HG02970 (cell line): ENCODE data around the gene IL18R1.
"Not testable (repeated sequence)": the region's sequence is repeated elsewhere in the genome, so short reads cannot be mapped to it uniquely, and the experiment has no call there.

Experiments
- ATAC-seq: cut with Tn5 transposase; IDR thresholded peaks from one replicate; pipeline ENCODE4 v1.9.1; 2021; ENCODE audit warnings: mild to moderate bottlenecking, moderate library complexity, moderate number of reproducible peaks; ENCODE audit not compliant: unreplicated experiment, low FRiP score

The IL18R1 gene, protein sequence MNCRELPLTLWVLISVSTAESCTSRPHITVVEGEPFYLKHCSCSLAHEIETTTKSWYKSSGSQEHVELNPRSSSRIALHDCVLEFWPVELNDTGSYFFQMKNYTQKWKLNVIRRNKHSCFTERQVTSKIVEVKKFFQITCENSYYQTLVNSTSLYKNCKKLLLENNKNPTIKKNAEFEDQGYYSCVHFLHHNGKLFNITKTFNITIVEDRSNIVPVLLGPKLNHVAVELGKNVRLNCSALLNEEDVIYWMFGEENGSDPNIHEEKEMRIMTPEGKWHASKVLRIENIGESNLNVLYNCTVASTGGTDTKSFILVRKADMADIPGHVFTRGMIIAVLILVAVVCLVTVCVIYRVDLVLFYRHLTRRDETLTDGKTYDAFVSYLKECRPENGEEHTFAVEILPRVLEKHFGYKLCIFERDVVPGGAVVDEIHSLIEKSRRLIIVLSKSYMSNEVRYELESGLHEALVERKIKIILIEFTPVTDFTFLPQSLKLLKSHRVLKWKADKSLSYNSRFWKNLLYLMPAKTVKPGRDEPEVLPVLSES

DNA sequence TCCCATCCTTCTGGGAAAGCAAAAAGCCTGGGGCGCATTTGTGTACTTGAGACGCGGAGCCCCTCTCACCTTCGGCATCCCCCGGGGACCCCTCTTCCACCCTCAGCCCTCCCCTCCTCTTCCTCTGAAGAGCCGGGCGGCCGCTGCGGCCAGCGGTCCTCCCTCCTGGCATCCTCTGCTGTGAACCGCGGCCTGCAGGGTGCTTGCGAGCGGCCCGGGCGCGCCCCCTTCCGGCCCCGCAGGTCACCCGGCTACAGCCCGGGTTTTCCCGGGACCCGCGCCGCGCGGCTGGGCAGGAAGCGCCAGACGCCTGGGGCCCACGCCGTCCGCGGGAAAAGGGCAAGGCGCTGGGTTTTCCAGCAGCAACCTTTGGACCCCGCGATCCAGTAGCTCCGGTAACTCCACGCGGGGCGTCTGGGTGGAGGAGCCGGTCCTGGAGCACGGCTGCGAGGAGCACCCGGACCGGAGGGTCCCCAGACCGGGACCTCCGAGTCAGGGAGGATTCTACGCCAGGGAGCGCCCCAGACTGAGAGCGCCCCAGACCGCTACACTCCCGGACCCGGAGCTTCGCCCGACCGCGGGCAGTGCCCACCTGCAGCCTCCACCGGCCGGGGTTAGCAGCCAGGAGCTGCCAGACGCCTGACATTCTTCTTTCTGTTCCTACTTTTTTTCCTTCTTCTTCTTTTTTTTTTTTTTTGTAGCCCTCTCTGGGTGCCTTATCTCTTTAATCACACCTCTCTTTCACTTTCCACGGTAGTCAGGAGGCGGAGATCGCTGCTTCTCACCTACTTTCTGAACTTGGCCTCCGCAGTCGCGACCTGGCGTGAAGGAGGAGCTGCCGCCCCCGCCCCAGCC, at the start of gene IL18R1:
TSS of gene IL18R1 (plus strand) at position 271 of the 855 bp plus-strand sequence. CDS start 6,865 bp downstream, outside the sequence.
- peak; percentile 77 for ATAC-seq

DNA sequence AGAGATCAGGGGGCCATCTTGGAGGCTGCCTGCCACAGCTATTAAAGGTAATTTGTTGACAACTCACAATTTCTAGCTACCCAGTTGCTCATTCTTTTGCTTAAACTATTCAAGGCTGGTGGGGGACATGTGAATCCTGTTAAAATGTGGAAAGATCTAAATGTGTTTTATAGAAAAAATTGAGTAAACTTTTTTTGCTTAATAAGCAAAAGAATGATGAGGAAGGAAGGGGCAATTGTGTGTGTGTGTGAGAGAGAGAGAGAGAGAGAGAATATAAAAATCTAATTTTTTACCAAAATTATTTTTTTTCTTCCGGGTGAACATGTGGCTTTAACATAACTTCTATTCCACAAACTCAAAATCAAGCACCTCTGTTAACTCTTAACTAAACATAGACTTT, 49.5 kb upstream of the IL18R1 start:
- no peak for ATAC-seq

DNA sequence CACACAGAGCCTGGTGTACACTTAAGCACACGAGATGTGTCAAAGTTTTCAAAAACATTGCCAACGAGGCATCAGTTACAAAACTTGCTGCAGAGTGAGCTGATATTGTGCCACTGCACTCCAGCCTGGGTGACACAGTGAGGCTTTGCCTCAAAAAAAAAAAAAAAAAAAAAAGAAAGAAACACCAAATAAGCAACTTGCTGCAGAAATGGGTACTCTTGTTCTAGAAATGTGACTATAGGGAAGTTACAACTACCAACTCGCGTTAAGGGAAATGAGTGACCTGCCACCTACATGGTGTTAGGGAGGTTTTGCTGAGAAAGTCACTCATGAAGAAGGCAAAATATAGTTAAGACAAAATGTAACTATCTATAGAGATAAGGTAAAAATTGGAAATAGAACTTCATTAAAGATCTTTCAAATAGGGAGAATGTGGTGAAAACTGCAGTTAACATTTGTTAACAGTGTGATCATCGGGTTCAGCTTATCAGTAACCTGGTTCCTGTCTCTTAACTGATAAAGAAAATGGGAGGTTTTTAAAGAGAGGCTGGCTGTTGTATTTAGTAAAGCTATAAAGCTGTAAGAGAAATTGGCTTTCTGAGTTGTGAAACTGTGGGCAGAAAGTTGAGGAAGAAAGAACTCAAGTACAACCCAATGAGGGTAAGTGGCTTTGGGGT, 44.5 kb upstream of the IL18R1 start, which contains the start of gene IL1RL1:
TSS of gene IL1RL1 (plus strand) at position 600 of the 677 bp plus-strand sequence. CDS start 26,702 bp downstream, outside the sequence.
- no peak for ATAC-seq

DNA sequence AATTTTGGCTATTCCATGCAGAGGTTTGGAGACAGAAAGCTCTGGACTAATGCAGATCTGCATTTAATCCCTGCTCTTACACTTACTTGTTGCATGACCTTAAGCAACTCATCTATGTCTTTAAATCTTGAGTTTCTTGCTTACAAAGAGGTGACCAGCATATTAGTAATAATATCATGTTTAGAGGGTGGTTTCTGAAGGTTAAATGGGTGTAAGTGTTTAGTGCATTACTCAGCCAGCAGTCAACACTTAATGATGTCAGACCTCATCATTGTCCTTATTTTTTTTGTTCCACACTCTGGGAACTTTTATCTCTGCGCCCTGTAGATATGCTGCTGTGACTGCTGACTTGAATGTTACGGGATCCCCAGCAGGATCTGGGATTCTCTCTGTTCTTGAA, 42.6 kb upstream of the IL18R1 start:
- ATAC-seq: no peak

DNA sequence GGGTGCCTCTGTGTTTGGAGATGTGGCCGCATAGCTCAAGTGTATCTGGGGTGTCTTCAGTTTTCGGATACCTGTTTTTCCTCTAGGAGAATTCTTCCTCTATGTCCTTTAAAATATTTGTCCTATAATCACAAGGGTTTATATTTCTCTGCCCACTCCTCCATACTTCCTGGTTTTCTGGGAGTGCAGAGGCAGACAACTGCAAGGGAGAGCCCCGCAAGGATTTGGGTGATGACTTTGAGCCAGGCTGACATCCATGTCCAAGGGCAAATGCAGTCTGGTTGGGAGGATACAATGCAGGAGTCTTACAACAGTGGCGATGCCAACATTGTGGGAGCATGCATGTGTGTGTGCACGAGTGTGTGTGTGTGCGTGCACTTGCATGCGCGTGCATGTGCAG, 42.1 kb upstream of the IL18R1 start:
- ATAC-seq: no peak

DNA sequence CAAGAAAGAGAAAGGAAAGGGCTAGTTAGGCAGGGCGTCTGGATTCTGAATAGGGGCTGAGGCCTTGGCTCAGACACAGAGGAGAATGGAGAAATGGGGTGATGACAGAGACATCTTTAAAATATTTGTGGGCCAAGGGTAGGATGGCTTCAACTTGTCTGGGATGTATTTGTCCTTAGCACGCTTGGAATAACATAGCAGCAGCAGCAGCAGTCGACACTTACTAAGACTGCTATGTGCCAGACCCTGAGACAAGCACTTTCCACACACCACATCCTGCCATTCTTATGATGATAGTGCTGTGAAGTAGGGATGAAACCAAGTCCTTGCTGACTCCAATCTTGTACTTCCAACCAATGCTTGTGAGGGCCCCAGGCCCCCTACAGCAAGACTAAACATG, 41.6 kb upstream of the IL18R1 start:
- no peak for ATAC-seq

DNA sequence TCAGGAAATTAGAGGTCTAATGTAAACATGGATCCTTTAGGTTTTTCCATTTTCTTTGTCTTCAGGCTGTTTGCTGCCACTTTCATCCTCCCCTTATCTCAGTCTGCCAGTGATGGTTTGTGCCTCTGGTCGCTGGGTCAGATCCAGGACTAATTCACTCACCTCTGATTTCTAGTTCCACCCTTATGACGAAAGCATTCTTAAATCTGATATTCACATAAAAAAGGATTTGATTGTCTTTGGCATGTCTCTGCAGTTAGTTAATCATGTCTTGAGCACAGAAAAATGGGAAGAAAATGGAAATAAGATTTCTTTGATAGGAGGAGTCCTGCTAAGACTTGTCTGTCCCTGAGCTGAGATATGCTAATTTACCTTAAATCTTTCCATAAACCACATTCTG, 39.7 kb upstream of the IL18R1 start:
- ATAC-seq: no peak

DNA sequence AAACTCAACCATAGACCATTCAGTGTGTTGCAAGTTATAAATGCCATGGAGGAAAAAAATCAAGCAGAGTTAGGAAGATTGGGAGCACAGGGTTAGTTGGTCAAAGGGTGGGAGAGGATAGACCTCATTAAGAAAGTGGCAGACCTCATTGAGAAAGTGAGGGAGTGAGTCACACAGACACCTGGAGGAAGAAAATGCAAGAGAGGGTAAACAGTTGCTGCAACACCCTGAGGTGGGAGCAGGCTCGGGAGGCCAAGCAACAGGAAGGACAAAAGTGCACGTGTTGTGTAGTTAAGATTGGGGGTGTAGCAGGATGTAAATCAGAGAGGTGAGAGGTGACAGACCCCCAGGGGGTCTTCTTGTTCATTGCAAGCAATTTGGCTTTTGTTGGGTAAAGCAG, 37.9 kb upstream of the IL18R1 start:
- ATAC-seq: no peak

DNA sequence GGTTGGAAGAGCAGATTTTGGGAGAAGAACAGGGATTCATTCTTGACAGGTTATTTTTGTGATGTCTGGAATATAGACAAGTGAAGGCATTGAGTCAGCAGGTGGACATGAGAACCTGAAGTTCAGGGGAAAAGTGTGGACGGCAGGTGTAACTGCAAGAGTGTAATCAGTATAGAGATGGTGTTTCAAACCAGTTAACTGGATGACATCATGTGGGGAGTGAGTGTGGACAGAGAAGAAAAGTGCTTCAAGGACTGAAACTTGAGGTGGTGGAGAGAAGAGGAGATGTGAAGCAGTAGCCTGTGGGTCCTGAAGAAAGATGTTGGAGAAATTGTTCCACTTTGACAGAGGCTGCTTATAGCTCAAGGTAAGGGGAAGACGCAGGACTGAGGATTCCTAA, 37.2 kb upstream of the IL18R1 start:
- ATAC-seq: no peak

DNA sequence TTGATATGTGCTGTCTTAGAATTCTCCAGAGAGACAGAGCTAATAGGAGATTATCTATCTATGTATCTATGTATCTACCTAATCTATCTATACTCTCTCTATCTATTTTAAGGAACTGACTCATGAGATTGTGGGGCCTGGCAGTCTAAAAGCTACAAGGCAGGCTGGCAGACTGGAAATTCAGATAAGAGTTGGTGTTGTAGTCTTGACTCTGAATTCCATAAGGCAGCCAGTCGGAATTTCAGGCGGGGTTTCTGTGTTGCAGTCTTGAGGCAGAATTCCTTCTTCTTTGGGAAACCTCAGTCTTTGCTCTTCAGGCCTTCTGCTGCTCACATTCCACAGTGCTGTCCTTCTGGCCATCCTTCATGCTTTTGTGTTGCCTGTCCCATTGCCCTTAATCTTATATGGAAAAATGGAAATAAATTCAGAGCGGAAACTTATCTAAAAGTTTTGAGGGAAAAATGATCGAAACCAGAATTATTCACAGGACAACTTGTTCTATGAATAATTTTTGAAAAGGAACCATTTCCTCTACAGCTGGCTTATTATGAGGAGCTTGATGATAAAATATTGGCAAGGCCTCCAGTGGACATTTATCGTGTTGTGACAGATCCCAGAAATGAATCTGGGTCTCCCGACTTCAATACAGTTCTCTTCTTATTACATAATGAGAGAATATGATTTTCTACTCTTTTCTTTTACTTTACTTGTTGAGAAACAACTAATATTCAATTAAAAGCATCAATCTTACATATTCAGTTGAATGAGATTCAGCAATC, 33.5 kb upstream of the IL18R1 start:
- ATAC-seq: no peak

DNA sequence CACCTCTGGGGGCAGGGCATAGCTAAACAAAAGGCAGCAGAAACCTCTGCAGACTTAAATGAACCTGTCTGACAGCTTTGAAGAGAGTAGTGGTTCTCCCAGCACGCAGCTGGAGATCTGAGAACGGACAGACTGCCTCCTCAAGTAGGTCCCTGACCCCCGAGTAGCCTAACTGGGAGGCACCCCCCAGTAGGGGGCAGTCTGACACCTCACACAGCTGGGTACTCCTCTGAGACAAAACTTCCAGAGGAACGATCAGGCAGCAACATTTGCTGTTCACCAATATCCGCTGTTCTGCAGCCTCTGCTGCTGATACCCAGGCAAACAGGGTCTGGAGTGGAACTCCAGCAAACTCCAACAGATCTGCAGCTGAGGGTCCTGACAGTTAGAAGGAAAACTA, 30.7 kb upstream of the IL18R1 start:
- not testable (repeated sequence) for ATAC-seq

DNA sequence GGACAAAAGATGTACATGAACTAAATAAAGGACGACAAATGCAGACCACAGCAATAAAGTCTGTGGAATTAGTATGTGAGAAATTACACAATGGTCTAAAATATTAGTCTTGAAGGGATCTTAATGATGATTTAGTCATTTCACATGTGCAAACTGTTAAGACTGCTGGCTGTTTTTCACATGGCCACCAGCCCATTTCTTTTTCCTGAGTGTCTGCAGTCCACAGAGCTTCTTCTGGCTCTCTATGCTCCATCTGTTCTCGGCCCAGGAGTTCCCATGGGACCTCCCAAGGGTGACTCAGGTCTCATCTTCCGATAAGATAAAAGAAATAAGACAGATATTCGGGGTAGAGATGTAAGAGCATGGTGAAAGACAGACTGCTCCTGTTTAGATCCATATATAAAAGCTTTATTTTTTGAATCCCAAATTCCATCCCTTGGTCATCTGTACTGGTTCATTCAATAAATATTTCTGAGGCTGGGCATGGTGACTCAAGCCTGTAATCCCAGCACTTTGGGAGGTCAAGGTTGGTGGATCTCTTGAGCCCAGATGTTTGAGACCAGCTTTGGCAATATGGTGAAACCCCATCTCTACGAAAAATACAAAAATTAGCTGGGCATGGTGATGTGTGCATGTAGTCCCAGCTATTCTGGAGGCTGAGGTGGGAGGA, 24.1 kb upstream of the IL18R1 start:
- ATAC-seq: no peak

DNA sequence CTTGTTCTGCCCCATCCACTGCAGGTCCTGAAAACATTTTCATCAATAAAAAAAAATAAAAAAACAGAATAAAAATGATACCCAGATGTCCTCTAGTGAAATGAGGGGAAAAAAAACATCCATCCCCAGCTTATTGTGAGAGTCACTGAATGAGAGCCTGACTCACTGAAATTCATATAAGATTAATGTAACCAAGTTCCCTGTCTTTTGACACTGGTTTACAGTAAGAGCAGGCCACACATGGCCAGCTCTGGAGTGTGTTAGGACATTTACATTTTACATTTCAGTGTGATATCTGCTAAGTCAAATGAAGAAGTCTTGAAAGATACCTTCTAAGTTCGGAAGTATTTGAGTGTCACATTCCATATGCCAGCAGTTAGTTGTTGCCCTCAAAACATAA, 21.1 kb upstream of the IL18R1 start:
- ATAC-seq: no peak

DNA sequence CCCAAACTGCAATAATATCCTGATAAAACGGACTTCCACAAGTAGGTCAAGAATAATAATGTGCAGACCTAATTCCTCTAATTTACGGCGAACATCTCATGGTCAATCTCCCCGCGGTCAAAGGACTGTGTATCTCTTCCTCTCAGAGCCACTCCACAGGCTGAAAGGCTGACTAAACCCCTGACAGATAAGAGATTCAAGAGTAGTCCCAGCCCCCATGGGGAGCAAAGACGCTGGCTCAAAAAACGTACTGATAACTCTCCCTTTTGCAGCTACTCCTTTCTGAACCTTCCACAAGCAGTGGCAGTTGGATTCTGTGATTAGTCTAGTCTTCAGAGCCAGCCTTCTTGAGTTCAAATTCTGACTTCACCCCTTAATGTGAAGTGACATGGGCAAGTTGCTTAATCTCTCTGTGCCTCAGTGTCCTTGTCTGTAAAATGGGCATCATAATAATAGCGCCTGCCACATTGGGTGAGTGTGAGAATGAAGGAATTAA, 19.7 kb upstream of the IL18R1 start:
- ATAC-seq: no peak

DNA sequence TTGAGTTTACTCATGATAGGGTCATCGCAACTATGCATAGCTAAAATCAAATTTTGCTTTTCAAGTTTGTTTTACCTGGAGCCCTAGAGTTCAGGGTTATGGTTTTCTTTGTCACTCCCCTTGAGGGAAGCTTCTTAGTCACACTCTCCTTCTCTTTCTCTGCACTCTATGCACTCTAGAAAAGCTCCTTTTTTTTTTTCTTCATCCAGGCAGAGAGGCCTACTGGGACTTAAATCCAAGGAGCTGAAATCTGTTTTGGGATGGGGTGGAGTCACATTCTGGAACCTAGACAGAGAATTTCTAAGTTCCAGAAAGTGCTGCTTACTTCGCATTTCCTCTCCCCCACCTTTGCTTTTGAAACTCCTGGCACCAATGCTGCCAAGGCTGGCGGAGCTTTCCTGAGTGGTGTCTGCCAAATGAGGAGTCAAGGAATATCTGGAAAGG, 19.1 kb upstream of the IL18R1 start:
- no peak for ATAC-seq

DNA sequence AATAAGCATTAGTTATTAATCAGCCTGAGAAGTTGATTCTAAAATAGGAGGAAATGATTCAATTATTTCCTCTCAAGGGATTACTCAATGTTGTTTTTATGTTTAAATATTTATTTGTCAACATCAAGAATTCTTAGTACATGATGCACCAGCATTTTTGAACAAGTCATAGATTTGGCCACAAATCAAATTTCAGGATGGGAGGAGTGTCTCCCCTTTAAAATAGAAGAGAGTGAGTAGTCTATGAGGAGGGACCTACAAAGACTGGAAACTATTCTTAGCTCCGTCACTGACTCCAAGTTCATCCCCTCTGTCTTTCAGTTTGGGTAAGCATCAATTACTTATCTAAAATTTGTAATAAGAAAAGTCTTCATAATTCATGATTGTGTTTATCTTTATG, 18.6 kb upstream of the IL18R1 start:
- ATAC-seq: no peak

DNA sequence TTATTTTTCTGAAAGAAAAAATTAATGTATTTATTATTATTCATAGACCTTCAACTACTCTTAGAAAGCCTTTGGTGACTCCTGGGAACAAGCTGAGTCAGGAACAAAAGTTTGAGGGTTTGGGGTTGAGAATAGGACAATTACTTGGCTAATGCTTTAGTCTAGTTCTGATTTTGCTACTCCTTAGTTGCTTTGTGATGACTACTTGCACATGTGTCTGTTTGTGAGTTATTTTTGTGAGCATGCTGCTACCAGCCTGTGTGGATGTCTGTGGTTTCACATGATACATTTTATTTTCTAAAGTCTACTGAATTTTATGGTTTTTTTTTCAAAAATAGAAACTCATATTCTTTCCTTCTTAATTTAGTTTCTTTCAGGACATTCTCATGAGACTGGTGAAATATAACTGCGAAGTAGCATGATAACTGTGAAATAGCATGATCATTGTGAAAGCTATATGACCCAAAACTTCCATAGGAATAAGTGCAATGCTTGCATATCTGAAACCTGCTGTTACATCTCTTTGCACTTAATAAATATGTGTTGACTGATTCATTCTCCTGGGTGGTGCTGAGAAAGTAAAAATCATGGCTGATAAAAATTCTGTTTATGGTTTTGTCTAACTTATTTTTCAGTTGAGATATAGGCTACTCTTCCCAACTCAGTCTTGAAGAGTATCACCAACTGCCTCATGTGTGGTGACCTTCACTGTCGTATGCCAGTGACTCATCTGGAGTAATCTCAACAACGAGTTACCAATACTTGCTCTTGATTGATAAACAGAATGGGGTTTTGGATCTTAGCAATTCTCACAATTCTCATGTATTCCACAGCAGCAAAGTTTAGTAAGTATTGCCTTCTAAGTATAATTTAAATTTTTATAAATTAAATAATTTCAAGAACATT, 17.9 kb upstream of the IL18R1 start:
- ATAC-seq: no peak

DNA sequence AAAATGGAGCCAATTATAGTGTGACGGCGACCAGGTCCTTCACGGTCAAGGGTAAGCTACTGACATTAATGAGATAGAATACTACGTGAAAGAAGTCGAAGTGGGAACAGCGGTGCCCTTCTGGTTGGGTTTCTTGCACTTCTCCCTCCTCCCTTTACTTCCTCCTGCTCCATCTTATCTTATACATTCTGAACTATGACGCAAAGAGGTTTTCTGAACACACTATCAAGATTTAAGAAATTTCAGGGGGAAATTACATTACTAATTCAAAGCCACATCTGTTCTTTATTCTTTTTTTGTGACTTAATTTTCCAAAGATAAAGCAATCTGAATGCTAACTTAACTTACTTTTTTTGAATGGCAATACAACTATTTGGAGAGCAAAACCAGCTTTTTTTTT, 14.8 kb upstream of the IL18R1 start:
- ATAC-seq: no peak
